ENCODE data around the gene GRIN2A. TPM values are rescaled to one million over a fixed set of nuclear protein-coding genes. Genes with fewer than 3 reads are reported as not detected.

The GRIN2A gene
- total RNA-seq, 2 donors from 2014 or later, result 0.26 to 21.4 TPM

DNA sequence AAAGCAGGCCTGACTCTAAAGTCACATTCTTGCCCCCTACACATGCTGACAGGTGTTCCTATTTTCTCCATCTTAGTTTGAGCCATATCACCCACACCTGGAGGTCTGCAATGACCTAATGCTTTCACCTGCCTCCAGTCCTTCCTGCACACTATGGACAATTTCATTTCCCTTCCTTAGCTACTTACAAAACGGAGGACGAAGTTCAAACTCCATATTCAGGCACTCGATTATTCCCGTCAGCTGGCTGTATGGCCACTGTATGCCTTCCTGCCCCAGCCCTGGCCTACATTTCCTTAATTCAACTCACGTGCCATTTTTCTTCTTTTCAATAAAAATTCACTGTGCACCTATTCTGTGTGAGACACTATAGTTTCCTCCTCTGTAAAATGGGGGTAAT is 44.9 kb downstream of the GRIN2A start:
- intact Hi-C loops (cut with DNase I), result no loop called here
- H3K36me3 ChIP-seq (replicated peaks in 1 of 2; ENCODE audit: insufficient read depth in 1 of 2, low read depth in 2 of 2), result no peaks in the 10 kb centered on the region
- 76 to 85% methylated on average over 5 of the region's 5 CpGs for WGBS, 2 donors

DNA sequence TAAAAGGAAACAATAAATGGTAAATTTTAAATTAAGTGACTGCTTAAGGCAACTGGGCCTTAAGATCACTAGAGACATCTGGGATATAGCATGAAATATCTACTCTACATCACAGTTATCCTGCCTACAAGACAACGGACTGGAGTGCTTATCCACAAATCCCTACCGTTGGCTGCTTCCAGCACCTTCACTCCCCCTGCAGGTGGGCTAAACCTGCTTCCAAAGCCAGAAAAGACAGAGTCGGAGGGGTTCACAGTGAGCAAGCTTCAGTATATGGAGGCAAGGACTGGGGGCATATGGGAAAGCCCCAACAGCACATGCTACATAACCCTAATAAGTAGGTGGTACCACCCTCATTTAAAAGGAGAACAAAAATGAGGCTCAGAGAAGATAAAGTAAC is 45.3 kb downstream of the GRIN2A start:
- Histone ChIP-seq H3K36me3 (replicated peaks in 1 of 2; ENCODE audit: insufficient read depth in 1 of 2, low read depth in 2 of 2) (no peaks in the 10 kb centered on the region), H3K4me1 (no peaks in the 10 kb centered on the region), H3K9me3 (no peaks in the 10 kb centered on the region), H3K27me3 (no peaks in the 10 kb centered on the region), H3K27ac (no peak overlapping the region), H3K4me3 (no peak overlapping the region)
- intact Hi-C loops (cut with DNase I), result no loop called here
- ATAC-seq (no peak), DNase-seq (no peak)
- TF ChIP-seq, protein P1, sequence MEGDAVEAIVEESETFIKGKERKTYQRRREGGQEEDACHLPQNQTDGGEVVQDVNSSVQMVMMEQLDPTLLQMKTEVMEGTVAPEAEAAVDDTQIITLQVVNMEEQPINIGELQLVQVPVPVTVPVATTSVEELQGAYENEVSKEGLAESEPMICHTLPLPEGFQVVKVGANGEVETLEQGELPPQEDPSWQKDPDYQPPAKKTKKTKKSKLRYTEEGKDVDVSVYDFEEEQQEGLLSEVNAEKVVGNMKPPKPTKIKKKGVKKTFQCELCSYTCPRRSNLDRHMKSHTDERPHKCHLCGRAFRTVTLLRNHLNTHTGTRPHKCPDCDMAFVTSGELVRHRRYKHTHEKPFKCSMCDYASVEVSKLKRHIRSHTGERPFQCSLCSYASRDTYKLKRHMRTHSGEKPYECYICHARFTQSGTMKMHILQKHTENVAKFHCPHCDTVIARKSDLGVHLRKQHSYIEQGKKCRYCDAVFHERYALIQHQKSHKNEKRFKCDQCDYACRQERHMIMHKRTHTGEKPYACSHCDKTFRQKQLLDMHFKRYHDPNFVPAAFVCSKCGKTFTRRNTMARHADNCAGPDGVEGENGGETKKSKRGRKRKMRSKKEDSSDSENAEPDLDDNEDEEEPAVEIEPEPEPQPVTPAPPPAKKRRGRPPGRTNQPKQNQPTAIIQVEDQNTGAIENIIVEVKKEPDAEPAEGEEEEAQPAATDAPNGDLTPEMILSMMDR (IDR thresholded peaks at IDR 0.05), result no peak
- no peak for TF ChIP-seq POLR2A (IDR thresholded peaks at IDR 0.05)
- 33 to 40% methylated on average over 3 of the region's 3 CpGs for WGBS, 2 donors

More for the DNA sequence above, 44.9 kb downstream of the GRIN2A start:
- ATAC-seq, result no peak
- no peak overlapping the region for H3K4me3 ChIP-seq
- no peaks in the 10 kb centered on the region for H3K27me3 ChIP-seq
- no peaks in the 10 kb centered on the region for H3K4me1 ChIP-seq
- no peak for TF ChIP-seq POLR2A (IDR thresholded peaks at IDR 0.05)
- TF ChIP-seq, protein P1 (IDR thresholded peaks at IDR 0.05), result no peak
- no peaks in the 10 kb centered on the region for H3K9me3 ChIP-seq
- no peak overlapping the region for H3K27ac ChIP-seq
- DNase-seq, result no peak

DNA sequence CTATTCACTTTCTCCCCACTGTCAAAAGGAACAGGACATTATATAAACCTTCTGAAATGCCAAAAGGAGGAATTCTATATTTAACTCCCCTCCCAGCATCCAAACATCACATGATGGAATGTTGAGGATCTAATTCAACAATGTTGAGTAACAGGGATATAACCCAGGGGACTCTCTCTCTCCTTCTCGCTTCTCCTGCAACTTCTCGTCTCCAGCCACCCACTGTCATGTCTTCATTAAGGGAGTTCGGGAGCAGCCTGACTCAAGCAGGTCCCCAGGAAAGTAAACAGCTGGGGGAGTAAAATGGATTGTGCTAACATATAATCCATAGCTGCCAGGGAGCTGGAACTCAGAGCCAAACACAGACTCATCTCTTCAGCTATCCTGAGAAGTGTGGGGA is 51.7 kb downstream of the GRIN2A start:
- H3K36me3 ChIP-seq (replicated peaks in 1 of 2; ENCODE audit: insufficient read depth in 1 of 2, low read depth in 2 of 2), result no peaks in the 10 kb centered on the region
- ATAC-seq (no peak), DNase-seq (no peak)
- intact Hi-C loops (cut with DNase I), result no loop called here
- H3K4me3 ChIP-seq, result no peak overlapping the region
- TF ChIP-seq, protein P1 (IDR thresholded peaks at IDR 0.05), result no peak
- TF ChIP-seq POLR2A (IDR thresholded peaks at IDR 0.05), result no peak
- no peaks in the 10 kb centered on the region for H3K9me3 ChIP-seq
- no peak overlapping the region for H3K27ac ChIP-seq
- H3K4me1 ChIP-seq, result no peaks in the 10 kb centered on the region
- WGBS, 2 donors, result 35 to 53% methylated on average over 3 of the region's 3 CpGs
- H3K27me3 ChIP-seq, result no peaks in the 10 kb centered on the region

DNA sequence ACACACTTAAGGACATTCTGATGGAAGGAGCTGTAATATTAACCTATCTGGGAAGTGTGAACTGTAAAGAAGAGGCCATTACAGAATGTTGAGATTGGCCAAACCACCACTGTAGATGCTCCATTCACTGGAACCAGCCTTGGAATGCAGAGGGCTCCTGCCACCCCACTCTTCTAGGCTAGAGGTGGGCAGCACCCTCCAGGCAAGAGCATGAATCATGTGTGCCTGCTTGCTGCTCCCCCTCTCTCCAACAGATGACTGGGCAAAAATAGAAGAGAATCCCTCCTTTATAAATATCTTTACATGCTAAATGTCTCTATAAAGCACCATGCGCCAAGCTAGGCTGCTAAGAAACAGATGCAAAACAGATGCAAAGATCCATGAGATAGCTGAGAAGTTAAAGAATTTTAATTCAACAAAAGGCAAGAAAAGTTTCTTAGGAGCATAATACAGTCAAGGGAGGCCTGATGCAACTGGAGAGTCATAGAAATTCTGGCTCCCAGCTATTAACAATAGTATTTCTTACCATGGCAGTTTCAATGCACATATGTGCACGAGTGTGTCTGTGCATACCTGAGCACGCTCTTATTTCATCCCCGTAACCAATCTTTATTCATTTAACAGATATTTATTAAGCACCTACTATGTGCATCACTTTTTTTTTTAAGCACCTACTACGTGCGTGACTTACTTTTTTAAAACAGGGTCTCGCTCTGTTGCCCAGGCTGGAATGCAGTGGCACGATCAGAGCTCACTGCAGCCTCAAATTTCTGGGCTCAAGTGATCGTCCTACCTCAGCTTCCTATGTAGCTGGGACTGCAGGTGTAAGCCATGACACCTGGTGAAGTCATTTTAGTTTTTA is 53.6 kb downstream of the GRIN2A start:
- H3K27me3 ChIP-seq, result no peaks in the 10 kb centered on the region
- WGBS, 2 donors, result 62 to 66% methylated on average over 8 to 9 of the region's 9 CpGs
- no peak overlapping the region for H3K27ac ChIP-seq
- H3K4me1 ChIP-seq, result no peaks in the 10 kb centered on the region
- DNase-seq (no peak), ATAC-seq (no peak)
- TF ChIP-seq, protein P1 (IDR thresholded peaks at IDR 0.05), result no peak
- no peak for TF ChIP-seq POLR2A (IDR thresholded peaks at IDR 0.05)
- no peak overlapping the region for H3K4me3 ChIP-seq
- intact Hi-C loops (cut with DNase I), result no loop called here
- H3K36me3 ChIP-seq (replicated peaks in 1 of 2; ENCODE audit: insufficient read depth in 1 of 2, low read depth in 2 of 2), result no peaks in the 10 kb centered on the region
- no peaks in the 10 kb centered on the region for H3K9me3 ChIP-seq

DNA sequence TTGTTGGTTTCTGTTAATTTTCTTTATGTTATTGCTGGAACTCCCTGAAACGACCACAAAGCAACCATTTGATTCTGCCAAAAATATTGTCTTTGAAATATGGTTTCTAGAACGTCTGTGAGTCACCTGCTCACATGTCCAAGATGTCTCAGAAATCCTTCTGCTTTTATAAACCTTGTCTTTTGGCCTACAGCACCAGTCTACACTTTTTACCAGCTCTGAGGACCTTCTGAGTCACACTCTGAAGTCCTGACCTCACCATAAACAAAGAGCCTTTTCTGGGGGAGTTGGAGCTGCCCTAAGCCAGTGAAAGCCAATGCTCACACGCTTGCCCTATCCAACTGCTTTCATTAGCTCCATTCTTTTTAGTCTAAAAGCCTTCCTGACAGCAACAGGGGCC is 55.5 kb downstream of the GRIN2A start:
- ATAC-seq (no peak), DNase-seq (no peak)
- no peaks in the 10 kb centered on the region for H3K9me3 ChIP-seq
- intact Hi-C loops (cut with DNase I), result no loop called here
- H3K27me3 ChIP-seq, result no peaks in the 10 kb centered on the region
- TF ChIP-seq, protein P1 (IDR thresholded peaks at IDR 0.05), result no peak
- TF ChIP-seq POLR2A (IDR thresholded peaks at IDR 0.05), result no peak
- no peak overlapping the region for H3K27ac ChIP-seq
- H3K4me1 ChIP-seq, result peaks cover 7% of the 10 kb centered on the region
- WGBS, 2 donors, result 39 to 43% methylated on average over 3 of the region's 3 CpGs
- H3K36me3 ChIP-seq (replicated peaks in 1 of 2; ENCODE audit: insufficient read depth in 1 of 2, low read depth in 2 of 2), result no peaks in the 10 kb centered on the region
- no peak overlapping the region for H3K4me3 ChIP-seq

Measured in body of pancreas (tissue), 4 donors.